ENCODE measurements around the gene MYH9. TPM values are rescaled to one million over a fixed set of nuclear protein-coding genes. Genes with fewer than 3 reads are reported as not detected.

MYH9 gene
- total RNA-seq, 1 experiment from 2014 or later = 758 TPM

DNA sequence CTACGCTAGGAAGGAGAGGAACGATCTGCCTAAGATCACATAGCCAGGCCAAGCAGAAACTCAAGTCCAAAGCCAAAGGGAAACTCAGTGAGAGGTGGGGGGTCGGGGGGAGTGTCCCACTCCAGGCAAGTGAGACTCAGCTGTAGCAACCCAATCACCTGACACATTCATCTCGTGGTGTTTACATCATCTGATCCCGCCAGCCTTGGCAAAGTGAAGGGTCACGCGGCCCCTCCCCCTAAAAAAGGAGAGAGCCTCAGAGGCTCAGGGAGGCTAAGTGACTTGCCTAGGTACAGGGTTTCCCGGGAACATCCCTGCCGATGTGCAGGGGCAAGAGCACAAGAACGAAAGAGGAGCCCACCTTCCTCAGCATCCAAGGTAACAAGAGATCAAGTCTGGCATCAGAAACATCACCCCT, 21.5 kb downstream of the MYH9 start:
- ChIA-PET CTCF (interaction anchor here (0.5 kb wide), 1 partner anchor 23 kb away, joined by 3 read pairs; no protein-coding TSS in a partner anchor), POLR2A (ENCODE audit: unreplicated experiment) (no interaction called here)
- H2AFZ ChIP-seq = no peak overlapping the region
- no peaks in the 10 kb centered on the region for H3K9me3 ChIP-seq (ENCODE audit: insufficient read depth, low read depth)
- H3K4me3 ChIP-seq = no peak overlapping the region
- peak in 1 of 2 experiments; percentile 26 for DNase-seq
- H3K79me2 ChIP-seq (ENCODE audit: low read depth) = peaks cover 100% of the 10 kb centered on the region
- BruUV-seq (replicated peaks) = no TSS peak
- intact Hi-C loops (cut with micrococcal nuclease; ENCODE audit: unreplicated experiment) = no loop called here
- no peak for TF ChIP-seq CTCF (conservative IDR thresholded peaks at IDR 0.05)
- no peak for TF ChIP-seq EZH2 (IDR thresholded peaks at IDR 0.05; ENCODE audit: low read depth)
- peaks cover 100% of the 10 kb centered on the region for H3K4me1 ChIP-seq (replicated peaks; ENCODE audit: insufficient read depth)
- no peaks in the 10 kb centered on the region for H3K9me2 ChIP-seq (ENCODE audit: insufficient read depth)
- peaks cover 98% of the 10 kb centered on the region for H4K20me1 ChIP-seq (ENCODE audit: insufficient read depth)
- H3K27ac ChIP-seq = peak overlapping the region; percentile 53
- no peaks in the 10 kb centered on the region for H3K27me3 ChIP-seq (ENCODE audit: insufficient read depth, low read depth)
- H3K36me3 ChIP-seq (ENCODE audit: low read depth) = peaks cover 21% of the 10 kb centered on the region; the same call in 1 of the 2 replicates
- peaks cover 94% of the 10 kb centered on the region for H3F3A ChIP-seq (ENCODE audit: insufficient read depth, low read depth)
- peak overlapping the region; percentile 74 for H3K4me2 ChIP-seq

- H3K27me3 ChIP-seq (ENCODE audit: insufficient read depth, low read depth) = no peaks in the 10 kb centered on the region
- BruUV-seq (replicated peaks) = no TSS peak
- peaks cover 99% of the 10 kb centered on the region for H3K4me1 ChIP-seq (replicated peaks; ENCODE audit: insufficient read depth)
- H3K9me2 ChIP-seq (ENCODE audit: insufficient read depth) = no peaks in the 10 kb centered on the region
- TF ChIP-seq CTCF (conservative IDR thresholded peaks at IDR 0.05) (no peak), EZH2 (IDR thresholded peaks at IDR 0.05; ENCODE audit: low read depth) (no peak)
- H3K27ac ChIP-seq = peak overlapping the region; percentile 53
- peaks cover 98% of the 10 kb centered on the region for H4K20me1 ChIP-seq (ENCODE audit: insufficient read depth)
- intact Hi-C loops (cut with micrococcal nuclease; ENCODE audit: unreplicated experiment) = no loop called here
- no peaks in the 10 kb centered on the region for H3K9me3 ChIP-seq (ENCODE audit: insufficient read depth, low read depth)
- POLR2A ChIA-PET (ENCODE audit: unreplicated experiment) = interaction anchor here (0.6 to 1.3 kb wide), 15 partner anchors 9 to 411 kb away, joined by 3 to 24 read pairs (median 4); partner anchors contain the start of genes IFT27 and MYH9
- H3K36me3 ChIP-seq (ENCODE audit: low read depth) = peaks cover 24% of the 10 kb centered on the region; the same call in 1 of the 2 replicates
- CTCF ChIA-PET = interaction anchor here (0.7 to 1.1 kb wide), 3 partner anchors 13 to 105 kb away, joined by 3 to 4 read pairs (median 3); no protein-coding TSS in a partner anchor
- peak; percentile 74 to 87 for DNase-seq
- no peak overlapping the region for H3K4me3 ChIP-seq
- peaks cover 94% of the 10 kb centered on the region for H3F3A ChIP-seq (ENCODE audit: insufficient read depth, low read depth)
- peak overlapping the region; percentile 74 for H3K4me2 ChIP-seq
- no peak overlapping the region for H2AFZ ChIP-seq
- peaks cover 100% of the 10 kb centered on the region for H3K79me2 ChIP-seq (ENCODE audit: low read depth)
These were observed 22.8 kb downstream of the MYH9 start for GRCh38 chr22:36365020-36365411.

DNA sequence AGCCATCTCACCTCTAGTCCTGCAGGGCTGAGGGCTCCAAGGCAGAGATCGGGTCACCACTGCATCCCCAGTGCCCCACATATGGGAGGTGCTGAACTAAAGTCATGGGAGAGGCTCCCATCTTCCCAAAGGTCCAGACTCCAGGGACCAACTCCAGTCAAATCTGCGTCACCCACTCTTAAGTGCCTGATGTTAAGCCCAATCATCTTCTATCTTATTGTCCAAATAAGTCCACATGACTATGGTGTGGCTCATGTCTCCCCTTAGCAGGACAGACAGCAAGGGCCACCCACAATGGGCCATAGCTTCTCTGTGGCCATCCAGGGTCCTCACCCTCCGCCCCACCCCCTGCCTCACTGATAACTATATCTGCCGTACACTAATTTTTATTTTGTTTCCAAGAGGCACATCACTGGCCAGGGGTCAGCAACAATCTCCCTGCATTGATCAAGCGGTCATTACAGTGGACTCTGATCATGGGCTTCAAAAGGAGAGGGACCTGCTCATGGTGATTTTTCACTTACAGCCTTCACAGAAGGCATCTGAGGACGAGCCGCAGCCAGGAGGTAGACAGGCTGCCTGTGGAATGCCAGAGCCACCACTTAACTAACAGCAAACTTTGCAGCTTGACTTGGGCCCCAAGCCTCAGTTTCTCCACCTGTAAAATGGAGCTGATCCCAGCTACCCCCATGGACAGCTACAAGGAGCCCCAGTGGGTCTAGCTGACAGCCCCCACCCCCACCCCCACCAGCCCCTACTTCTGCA, 23.3 kb downstream of the MYH9 start:
- Histone ChIP-seq H3K9me3 (ENCODE audit: insufficient read depth, low read depth) (no peaks in the 10 kb centered on the region), H3K4me2 (peak overlapping the region; percentile 74), H3K79me2 (ENCODE audit: low read depth) (peaks cover 100% of the 10 kb centered on the region), H3K9me2 (ENCODE audit: insufficient read depth) (no peaks in the 10 kb centered on the region), H4K20me1 (ENCODE audit: insufficient read depth) (peaks cover 98% of the 10 kb centered on the region), H3K27me3 (ENCODE audit: insufficient read depth, low read depth) (no peaks in the 10 kb centered on the region), H2AFZ (no peak overlapping the region), H3K27ac (peak overlapping the region; percentile 53), H3F3A (ENCODE audit: insufficient read depth, low read depth) (peaks cover 92% of the 10 kb centered on the region), H3K4me3 (no peak overlapping the region), H3K4me1 (replicated peaks; ENCODE audit: insufficient read depth) (peaks cover 99% of the 10 kb centered on the region), H3K36me3 (ENCODE audit: low read depth) (peaks cover 24% of the 10 kb centered on the region; the same call in 1 of the 2 replicates)
- TF ChIP-seq EZH2 (IDR thresholded peaks at IDR 0.05; ENCODE audit: low read depth) = no peak
- TF ChIP-seq CTCF (conservative IDR thresholded peaks at IDR 0.05) = no peak
- TSS peak; percentile 14 for BruUV-seq (replicated peaks)
- ChIA-PET CTCF (interaction anchor here (0.7 to 1.1 kb wide), 3 partner anchors 13 to 106 kb away, joined by 3 to 4 read pairs (median 3); no protein-coding TSS in a partner anchor), POLR2A (ENCODE audit: unreplicated experiment) (interaction anchor here (0.6 to 1.3 kb wide), 11 partner anchors 8 to 397 kb away, joined by 3 to 24 read pairs (median 4); partner anchors contain the start of gene MYH9)
- DNase-seq = no peak
- intact Hi-C loops (cut with micrococcal nuclease; ENCODE audit: unreplicated experiment) = no loop called here
